Measurements from ENCODE around the gene SYTL3. TPM values are rescaled to one million over a fixed set of nuclear protein-coding genes. Genes with fewer than 3 reads are reported as not detected.

SYTL3 gene
- total and polyA plus RNA-seq, 2 of the 8 experiments (the other 6 are each of a cell fraction or from before 2014, with no cell fraction given), result 0.27 to 0.99 TPM

DNA sequence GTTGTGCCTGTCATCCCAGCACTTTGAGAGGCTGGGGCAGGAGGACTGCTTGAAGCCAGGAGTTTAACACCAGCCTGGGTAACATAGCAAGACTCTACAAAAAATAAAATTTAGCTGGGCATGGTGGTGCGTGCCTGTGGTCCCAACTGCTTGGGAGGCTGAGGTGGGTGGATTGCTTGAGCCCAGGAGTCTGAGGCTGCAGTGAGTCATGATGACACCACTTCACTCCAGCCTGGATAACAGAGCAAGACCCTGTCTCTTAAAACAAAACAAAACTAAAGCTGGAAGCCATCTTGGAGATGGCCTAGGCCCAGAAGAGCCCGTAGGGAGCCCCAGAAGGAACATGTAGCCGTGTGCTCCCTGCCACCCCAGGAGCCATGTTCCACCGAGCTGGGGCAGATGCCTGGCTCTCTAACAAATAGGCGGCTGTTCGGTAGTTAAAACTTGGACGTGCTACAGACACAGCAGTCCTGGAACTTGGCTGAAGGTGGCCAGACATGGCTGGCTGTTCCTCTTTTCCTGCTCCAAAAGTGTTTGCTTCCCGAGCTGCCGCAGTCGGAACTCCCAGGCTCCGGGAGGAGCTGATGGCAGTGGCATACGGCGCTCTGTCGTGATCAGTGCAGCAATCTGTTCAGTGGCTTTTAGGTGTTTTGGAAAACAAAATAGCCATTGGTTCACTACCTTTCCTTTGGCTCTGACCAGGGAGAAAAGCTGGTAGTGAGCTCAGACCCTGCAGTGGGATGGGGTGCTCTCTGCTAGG lies 42.3 kb upstream of the SYTL3 start:
- DNase-seq (ENCODE audit: low read depth in 1 of 2, low spot score in 2 of 2), result no peak
- H4K91ac ChIP-seq (replicated peaks; ENCODE audit: insufficient read length, low read length), result no peak overlapping the region
- no peak overlapping the region for H3K14ac ChIP-seq (ENCODE audit: insufficient read length)
- no peak overlapping the region for H4K5ac ChIP-seq (ENCODE audit: insufficient read length, low read depth, low read length)
- no peaks in the 10 kb centered on the region for H3K27me3 ChIP-seq (replicated peaks in 1 of 4; ENCODE audit: control insufficient read depth in 3 of 4, extremely low read depth in 1 of 4, insufficient read depth in 3 of 4, low read length in 3 of 4)
- H3K4me1 ChIP-seq (replicated peaks in 1 of 4; ENCODE audit: control insufficient read depth in 3 of 4, insufficient read depth in 4 of 4, low read length in 3 of 4), result peaks cover 7 to 14% (median 10%) of the 10 kb centered on the region in 4 experiments; a peak in 5 of 7 replicates
- no peaks in the 10 kb centered on the region for H3K23me2 ChIP-seq (ENCODE audit: low read depth, low read length)
- H3K4ac ChIP-seq (replicated peaks; ENCODE audit: insufficient read length, low read depth, low read length), result no peak overlapping the region
- ChIA-PET POLR2A (ENCODE audit: partially characterized antibody) (no interaction called here), CTCF (ENCODE audit: partially characterized antibody) (interaction anchor here (0.6 to 2.2 kb wide), 8 partner anchors 9 to 387 kb away, joined by 3 to 6 read pairs (median 4); no protein-coding TSS in a partner anchor)
- FAIRE-seq, result no peak
- no peaks in the 10 kb centered on the region for H3K9me3 ChIP-seq (ENCODE audit: insufficient read depth in 2 of 2, low read depth in 1 of 2, low read length in 1 of 2)
- H2BK20ac ChIP-seq (ENCODE audit: low read length), result no peak overlapping the region
- H2BK120ac ChIP-seq (replicated peaks; ENCODE audit: low read depth, low read length), result no peak overlapping the region
- no peak overlapping the region for H3K4me2 ChIP-seq (ENCODE audit: insufficient read depth in 1 of 2, low read depth in 2 of 2, low read length in 2 of 2)
- no peak overlapping the region for H3K56ac ChIP-seq (replicated peaks; ENCODE audit: insufficient read length, low read depth, low read length)
- no peaks in the 10 kb centered on the region; the same call in 1 of the 2 replicates for H3K79me1 ChIP-seq (ENCODE audit: low read depth, low read length)
- no peak overlapping the region for H2BK12ac ChIP-seq (ENCODE audit: low read depth, low read length)
- H3K18ac ChIP-seq (ENCODE audit: extremely low read depth, low read length), result no peak overlapping the region
- H4K8ac ChIP-seq (ENCODE audit: extremely low read depth, insufficient read depth, low read length), result no peak overlapping the region
- H3K79me2 ChIP-seq (ENCODE audit: control insufficient read depth in 1 of 2, insufficient read depth in 2 of 2, low read length in 2 of 2), result peaks cover 0 to under 1% of the 10 kb centered on the region in 2 experiments; a peak in 1 of 4 replicates
- no peak overlapping the region for H2BK5ac ChIP-seq (ENCODE audit: low read depth, low read length)
- 96% methylated on average over 14 of the region's 14 CpGs; no CpG with 5 or more reads in 1 of the 2 experiments for WGBS, 2 experiments (ENCODE audit: extremely low coverage in 1 of 2, insufficient coverage in 1 of 2, insufficient read length in 1 of 2, insufficient replicate concordance in 2 of 2, low coverage in 1 of 2, low lambda C conversion rate in 2 of 2, missing lambda C conversion rate in 1 of 2)
- no peak overlapping the region for H3K9ac ChIP-seq (replicated peaks in 1 of 4; ENCODE audit: extremely low read depth in 1 of 4, low read depth in 3 of 4, low read length in 3 of 4)
- H2BK15ac ChIP-seq (ENCODE audit: low read length), result no peak overlapping the region
- H2AK5ac ChIP-seq (ENCODE audit: low read depth, low read length), result no peak overlapping the region
- no peak overlapping the region for H3K27ac ChIP-seq (ENCODE audit: low read depth, low read length)
- peaks cover 3 to 4% of the 10 kb centered on the region in 2 experiments for H4K20me1 ChIP-seq (replicated peaks in 1 of 2; ENCODE audit: control insufficient read depth in 1 of 2, insufficient read depth in 2 of 2, low read length in 2 of 2)
- H3K23ac ChIP-seq (ENCODE audit: insufficient read length), result no peak overlapping the region
- H3K4me3 ChIP-seq (ENCODE audit: extremely low read depth in 1 of 4, insufficient read depth in 2 of 4, low read depth in 3 of 4, low read length in 4 of 4), result no peak overlapping the region
- H2AFZ ChIP-seq (ENCODE audit: low read length), result no peak overlapping the region
- peaks cover 17 to 40% (median 31%) of the 10 kb centered on the region in 4 experiments for H3K36me3 ChIP-seq (ENCODE audit: control insufficient read depth in 2 of 4, insufficient read depth in 4 of 4, low read length in 3 of 4)
- TF ChIP-seq POU5F1 (IDR thresholded peaks at IDR 0.05; ENCODE audit: low read depth, low read length), result no peak
- TF ChIP-seq JUN (IDR thresholded peaks at IDR 0.05; ENCODE audit: low read depth, low read length), result no peak
- no peak for TF ChIP-seq CBX5 (IDR thresholded peaks at IDR 0.05; ENCODE audit: low read depth, low read length)
- TF ChIP-seq HDAC2 (IDR thresholded peaks at IDR 0.05; ENCODE audit: borderline replicate concordance in 1 of 2, low read depth in 2 of 2, low read length in 2 of 2), result no peak
- no peak for TF ChIP-seq CTCF (IDR thresholded peaks at IDR 0.05; ENCODE audit: control extremely low read depth in 1 of 3, insufficient read depth in 1 of 3, low read depth in 1 of 3, low read length in 3 of 3)
- no peak for TF ChIP-seq PHF8 (conservative IDR thresholded peaks at IDR 0.05; ENCODE audit: low read depth, low read length)
- TF ChIP-seq CTBP2 (IDR thresholded peaks at IDR 0.05; ENCODE audit: borderline replicate concordance, insufficient read depth, insufficient read length, low read length), result no peak
